Activated gamma-delta T cell (primary cell): ENCODE results near the gene SSU72.

ENCODE experiments used
- DNase-seq: peaks from one replicate; lab custom pipeline; 2025; lab: John Stamatoyannopoulos, UW

Gene SSU72

GRCh38 chr1:1610796-1611195 lies 36.1 kb upstream of the SSU72 start:
- DNase-seq: no peak

GRCh38 chr1:1609822-1610485 lies 35.3 kb upstream of the SSU72 start:
- DNase-seq: no peak

- no peak for DNase-seq
Observed at GRCh38 chr1:1606232-1606631, 31.6 kb upstream of the SSU72 start.

- DNase-seq: no peak
Observed at GRCh38 chr1:1605724-1606123, 31.1 kb upstream of the SSU72 start.

GRCh38 chr1:1605034-1605591 lies 30.4 kb upstream of the SSU72 start:
- no peak for DNase-seq

GRCh38 chr1:1604374-1605033 lies 29.8 kb upstream of the SSU72 start:
- DNase-seq: no peak

- DNase-seq: no peak
Observed at GRCh38 chr1:1603671-1604373, 29.2 kb upstream of the SSU72 start.

GRCh38 chr1:1602968-1603506 lies 28.4 kb upstream of the SSU72 start:
- DNase-seq: no peak

- no peak for DNase-seq
Observed at GRCh38 chr1:1602304-1602967, 27.8 kb upstream of the SSU72 start.

- no peak for DNase-seq
Observed at GRCh38 chr1:1601564-1602303, 27.1 kb upstream of the SSU72 start.

- no peak for DNase-seq
Observed at GRCh38 chr1:1600861-1601563, 26.3 kb upstream of the SSU72 start.

- no peak for DNase-seq
Observed at GRCh38 chr1:1599935-1600860, 25.5 kb upstream of the SSU72 start, which contains the start of gene FNDC10. Gene FNDC10, minus strand, starts transcription at chr1:1600135. Its CDS starts 120 bp downstream, at chr1:1600015.

- no peak for DNase-seq
Observed at GRCh38 chr1:1599030-1599934, 24.6 kb upstream of the SSU72 start.

GRCh38 chr1:1598720-1599029 lies 24.0 kb upstream of the SSU72 start:
- DNase-seq: no peak

GRCh38 chr1:1598051-1598719 lies 23.5 kb upstream of the SSU72 start:
- DNase-seq: no peak

GRCh38 chr1:1597275-1597930 lies 22.7 kb upstream of the SSU72 start:
- DNase-seq: no peak

- no peak for DNase-seq
Observed at GRCh38 chr1:1596493-1597274, 22.0 kb upstream of the SSU72 start.
